ENCODE results near the gene FGF22.

- TF ChIP-seq, protein P1, sequence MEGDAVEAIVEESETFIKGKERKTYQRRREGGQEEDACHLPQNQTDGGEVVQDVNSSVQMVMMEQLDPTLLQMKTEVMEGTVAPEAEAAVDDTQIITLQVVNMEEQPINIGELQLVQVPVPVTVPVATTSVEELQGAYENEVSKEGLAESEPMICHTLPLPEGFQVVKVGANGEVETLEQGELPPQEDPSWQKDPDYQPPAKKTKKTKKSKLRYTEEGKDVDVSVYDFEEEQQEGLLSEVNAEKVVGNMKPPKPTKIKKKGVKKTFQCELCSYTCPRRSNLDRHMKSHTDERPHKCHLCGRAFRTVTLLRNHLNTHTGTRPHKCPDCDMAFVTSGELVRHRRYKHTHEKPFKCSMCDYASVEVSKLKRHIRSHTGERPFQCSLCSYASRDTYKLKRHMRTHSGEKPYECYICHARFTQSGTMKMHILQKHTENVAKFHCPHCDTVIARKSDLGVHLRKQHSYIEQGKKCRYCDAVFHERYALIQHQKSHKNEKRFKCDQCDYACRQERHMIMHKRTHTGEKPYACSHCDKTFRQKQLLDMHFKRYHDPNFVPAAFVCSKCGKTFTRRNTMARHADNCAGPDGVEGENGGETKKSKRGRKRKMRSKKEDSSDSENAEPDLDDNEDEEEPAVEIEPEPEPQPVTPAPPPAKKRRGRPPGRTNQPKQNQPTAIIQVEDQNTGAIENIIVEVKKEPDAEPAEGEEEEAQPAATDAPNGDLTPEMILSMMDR (IDR thresholded peaks at IDR 0.05; ENCODE audit: poor library complexity, severe bottlenecking): no peak
- no peak for TF ChIP-seq POLR2AphosphoS5 (IDR thresholded peaks at IDR 0.05)
- no peak for TF ChIP-seq EZH2 (IDR thresholded peaks at IDR 0.05; ENCODE audit: borderline replicate concordance, insufficient read depth, low read length, poor library complexity, severe bottlenecking)
- TF ChIP-seq, protein P2, sequence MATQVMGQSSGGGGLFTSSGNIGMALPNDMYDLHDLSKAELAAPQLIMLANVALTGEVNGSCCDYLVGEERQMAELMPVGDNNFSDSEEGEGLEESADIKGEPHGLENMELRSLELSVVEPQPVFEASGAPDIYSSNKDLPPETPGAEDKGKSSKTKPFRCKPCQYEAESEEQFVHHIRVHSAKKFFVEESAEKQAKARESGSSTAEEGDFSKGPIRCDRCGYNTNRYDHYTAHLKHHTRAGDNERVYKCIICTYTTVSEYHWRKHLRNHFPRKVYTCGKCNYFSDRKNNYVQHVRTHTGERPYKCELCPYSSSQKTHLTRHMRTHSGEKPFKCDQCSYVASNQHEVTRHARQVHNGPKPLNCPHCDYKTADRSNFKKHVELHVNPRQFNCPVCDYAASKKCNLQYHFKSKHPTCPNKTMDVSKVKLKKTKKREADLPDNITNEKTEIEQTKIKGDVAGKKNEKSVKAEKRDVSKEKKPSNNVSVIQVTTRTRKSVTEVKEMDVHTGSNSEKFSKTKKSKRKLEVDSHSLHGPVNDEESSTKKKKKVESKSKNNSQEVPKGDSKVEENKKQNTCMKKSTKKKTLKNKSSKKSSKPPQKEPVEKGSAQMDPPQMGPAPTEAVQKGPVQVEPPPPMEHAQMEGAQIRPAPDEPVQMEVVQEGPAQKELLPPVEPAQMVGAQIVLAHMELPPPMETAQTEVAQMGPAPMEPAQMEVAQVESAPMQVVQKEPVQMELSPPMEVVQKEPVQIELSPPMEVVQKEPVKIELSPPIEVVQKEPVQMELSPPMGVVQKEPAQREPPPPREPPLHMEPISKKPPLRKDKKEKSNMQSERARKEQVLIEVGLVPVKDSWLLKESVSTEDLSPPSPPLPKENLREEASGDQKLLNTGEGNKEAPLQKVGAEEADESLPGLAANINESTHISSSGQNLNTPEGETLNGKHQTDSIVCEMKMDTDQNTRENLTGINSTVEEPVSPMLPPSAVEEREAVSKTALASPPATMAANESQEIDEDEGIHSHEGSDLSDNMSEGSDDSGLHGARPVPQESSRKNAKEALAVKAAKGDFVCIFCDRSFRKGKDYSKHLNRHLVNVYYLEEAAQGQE (IDR thresholded peaks at IDR 0.05; ENCODE audit: borderline replicate concordance): no peak
- no peak for TF ChIP-seq EP300 (conservative IDR thresholded peaks at IDR 0.05; ENCODE audit: poor library complexity, severe bottlenecking)
These were observed 38.4 kb upstream of the FGF22 start for GRCh38 chr19:601310-601709.
